ENCODE results near the gene FKBP5. TPM values are rescaled to one million over a fixed set of nuclear protein-coding genes. Genes with fewer than 3 reads are reported as not detected.

Gene FKBP5
- total RNA-seq, 4 donors from 2014 or later: 65.0 to 273 (median 103) TPM

GRCh38 chr6:35687658-35688604 lies 784 bp downstream of the FKBP5 start:
- Histone ChIP-seq H3K9me3 (no peaks in the 10 kb centered on the region), H3K27ac (peak overlapping the region; percentile 98 to 100 (median 99)), H3K36me3 (peaks cover 7 to 20% (median 16%) of the 10 kb centered on the region in 3 donors), H3K27me3 (no peaks in the 10 kb centered on the region), H3K4me1 (peaks cover 19 to 67% (median 26%) of the 10 kb centered on the region in 3 donors), H3K4me3 (peak overlapping the region; percentile 81 to 100 (median 92))
- DNase-seq: no peak
- 0% methylated on average over 16 to 18 of the region's 100 CpGs for WGBS, 2 donors
- intact Hi-C loops (cut with DNase I): no loop called here
- TF ChIP-seq POLR2A (IDR thresholded peaks at IDR 0.05) (peak in 2 of 4 donors; percentile 39 to 49), CTCF (IDR thresholded peaks at IDR 0.05) (peak in 2 of 6 experiments; percentile 4 to 5)

GRCh38 chr6:35686873-35687555 lies 1.7 kb downstream of the FKBP5 start:
- H3K9me3 ChIP-seq: no peaks in the 10 kb centered on the region
- peaks cover 7 to 27% (median 16%) of the 10 kb centered on the region in 3 donors for H3K36me3 ChIP-seq
- DNase-seq: no peak
- H3K4me3 ChIP-seq: peak overlapping the region; percentile 81 to 100 (median 92)
- peak overlapping the region; percentile 98 to 100 (median 99) for H3K27ac ChIP-seq
- H3K27me3 ChIP-seq: no peaks in the 10 kb centered on the region
- WGBS, 2 donors: 19 to 36% methylated on average over 4 of the region's 4 CpGs
- intact Hi-C loops (cut with DNase I): no loop called here
- TF ChIP-seq POLR2A (IDR thresholded peaks at IDR 0.05): no peak
- TF ChIP-seq CTCF (IDR thresholded peaks at IDR 0.05): no peak
- H3K4me1 ChIP-seq: peaks cover 15 to 71% (median 26%) of the 10 kb centered on the region in 3 donors

- Histone ChIP-seq H3K27ac (peak overlapping the region; percentile 98 to 100 (median 99)), H3K36me3 (peaks cover 7 to 33% (median 16%) of the 10 kb centered on the region in 3 donors), H3K9me3 (no peaks in the 10 kb centered on the region), H3K4me1 (peaks cover 9 to 71% (median 22%) of the 10 kb centered on the region in 3 donors), H3K27me3 (no peaks in the 10 kb centered on the region), H3K4me3 (peak overlapping the region; percentile 81 to 100 (median 92))
- peak in 2 of 4 donors; percentile 29 to 34 for TF ChIP-seq POLR2A (IDR thresholded peaks at IDR 0.05)
- TF ChIP-seq CTCF (IDR thresholded peaks at IDR 0.05): no peak
- intact Hi-C loops (cut with DNase I): no loop called here
- DNase-seq: no peak
- 20 to 57% methylated on average over 2 of the region's 2 CpGs for WGBS, 2 donors
Observed at GRCh38 chr6:35686436-35686835, 2.3 kb downstream of the FKBP5 start.

GRCh38 chr6:35683267-35683666 lies 5.4 kb downstream of the FKBP5 start:
- Histone ChIP-seq H3K27ac (peak overlapping the region in 2 of 4 donors; percentile 10 to 12), H3K9me3 (no peaks in the 10 kb centered on the region), H3K4me1 (peaks cover 0 to 77% (median 4%) of the 10 kb centered on the region in 3 donors), H3K36me3 (peaks cover 7 to 63% (median 16%) of the 10 kb centered on the region in 3 donors), H3K27me3 (no peaks in the 10 kb centered on the region), H3K4me3 (no peak overlapping the region)
- intact Hi-C loops (cut with DNase I): no loop called here
- no peak for TF ChIP-seq POLR2A (IDR thresholded peaks at IDR 0.05)
- TF ChIP-seq CTCF (IDR thresholded peaks at IDR 0.05): no peak
- DNase-seq: no peak

Measured in esophagus squamous epithelium (tissue), 5 donors.